HUES6 (cell line): Measurements from ENCODE around the gene SF3B3.
"Not testable (repeated sequence)": the region's sequence is repeated elsewhere in the genome, so short reads cannot be mapped to it uniquely, and the experiment has no call there.

ENCODE experiments used
- H3K27ac ChIP-seq: 2 replicates; pipeline ENCODE4 v1.7.0; 2013; ENCODE audit warnings: low read depth, mild to moderate bottlenecking, low read length, inconsistent platforms
- H3K27me3 ChIP-seq: 2 replicates; pipeline ENCODE4 v1.6.1; 2013; ENCODE audit warnings: low read length; ENCODE audit not compliant: control insufficient read depth, insufficient read depth
- H3K36me3 ChIP-seq: 2 replicates; pipeline ENCODE4 v1.6.1; 2013; ENCODE audit warnings: low read length; ENCODE audit not compliant: control insufficient read depth, insufficient read depth
- H3K4me1 ChIP-seq: 2 replicates; pipeline ENCODE4 v1.6.1; 2013; ENCODE audit warnings: low read length; ENCODE audit not compliant: control insufficient read depth, insufficient read depth
- H3K4me3 ChIP-seq: 2 replicates; pipeline ENCODE4 v1.5.1; 2013; ENCODE audit warnings: low read depth, low read length
- H3K9ac ChIP-seq: one replicate; pipeline ENCODE4 v1.6.1; 2013; ENCODE audit warnings: mild to moderate bottlenecking, low read length
- H3K9me3 ChIP-seq: 2 replicates; pipeline ENCODE4 v1.6.1; 2013; ENCODE audit warnings: low read depth, low read length; ENCODE audit not compliant: control insufficient read depth, insufficient read depth

The SF3B3 gene

GRCh38 chr16:70577256-70577698 is 53.7 kb downstream of the SF3B3 start:
- no peak overlapping the region for H3K27ac ChIP-seq

GRCh38 chr16:70578035-70578434 is 54.4 kb downstream of the SF3B3 start:
- H3K27ac ChIP-seq = no peak overlapping the region
- H3K4me1 ChIP-seq = no peaks in the 10 kb centered on the region
- no peaks in the 10 kb centered on the region for H3K27me3 ChIP-seq

More at GRCh38 chr16:70577256-70577698, 53.7 kb downstream of the SF3B3 start:
- Histone ChIP-seq H3K4me1 (no peaks in the 10 kb centered on the region), H3K4me3 (no peak overlapping the region), H3K36me3 (peaks cover 30% of the 10 kb centered on the region), H3K9me3 (no peaks in the 10 kb centered on the region), H3K9ac (no peak overlapping the region), H3K27me3 (no peaks in the 10 kb centered on the region)

DNA sequence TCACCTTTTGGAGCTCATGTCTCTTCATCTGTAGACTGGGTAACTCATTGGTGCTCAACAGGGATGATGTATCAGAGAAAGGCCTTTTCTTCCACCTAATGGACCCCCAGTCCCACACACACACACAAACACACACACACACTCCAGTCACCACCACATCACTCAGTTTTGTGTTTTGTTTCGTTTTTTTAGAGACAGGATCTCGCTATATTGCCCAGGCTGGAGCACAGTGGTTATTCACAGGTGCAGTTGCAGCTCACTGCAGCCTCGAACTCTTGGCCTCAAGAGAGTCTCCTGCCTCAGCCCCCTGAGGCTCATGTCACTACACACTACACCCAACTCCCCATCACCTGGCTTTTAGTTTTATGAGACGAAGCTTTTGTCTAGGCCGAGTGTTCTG is 55.6 kb downstream of the SF3B3 start:
- Histone ChIP-seq H3K9ac (no peak overlapping the region), H3K27ac (no peak overlapping the region), H3K9me3 (no peaks in the 10 kb centered on the region), H3K27me3 (no peaks in the 10 kb centered on the region), H3K4me1 (no peaks in the 10 kb centered on the region), H3K4me3 (no peak overlapping the region), H3K36me3 (peaks cover 11% of the 10 kb centered on the region)

More at GRCh38 chr16:70578035-70578434, 54.4 kb downstream of the SF3B3 start:
- no peak overlapping the region for H3K4me3 ChIP-seq
- H3K36me3 ChIP-seq = peaks cover 22% of the 10 kb centered on the region
- H3K9ac ChIP-seq = no peak overlapping the region
- no peaks in the 10 kb centered on the region for H3K9me3 ChIP-seq

- H3K36me3 ChIP-seq = peaks cover 4% of the 10 kb centered on the region; the same call in 1 of the 2 replicates
- H3K27me3 ChIP-seq = no peaks in the 10 kb centered on the region
- no peak overlapping the region for H3K27ac ChIP-seq
- H3K9ac ChIP-seq = peak overlapping the region; percentile 11
- H3K9me3 ChIP-seq = no peaks in the 10 kb centered on the region
- no peak overlapping the region for H3K4me3 ChIP-seq
- no peaks in the 10 kb centered on the region for H3K4me1 ChIP-seq
Observed at GRCh38 chr16:70579648-70580630, 56.3 kb downstream of the SF3B3 start.

DNA sequence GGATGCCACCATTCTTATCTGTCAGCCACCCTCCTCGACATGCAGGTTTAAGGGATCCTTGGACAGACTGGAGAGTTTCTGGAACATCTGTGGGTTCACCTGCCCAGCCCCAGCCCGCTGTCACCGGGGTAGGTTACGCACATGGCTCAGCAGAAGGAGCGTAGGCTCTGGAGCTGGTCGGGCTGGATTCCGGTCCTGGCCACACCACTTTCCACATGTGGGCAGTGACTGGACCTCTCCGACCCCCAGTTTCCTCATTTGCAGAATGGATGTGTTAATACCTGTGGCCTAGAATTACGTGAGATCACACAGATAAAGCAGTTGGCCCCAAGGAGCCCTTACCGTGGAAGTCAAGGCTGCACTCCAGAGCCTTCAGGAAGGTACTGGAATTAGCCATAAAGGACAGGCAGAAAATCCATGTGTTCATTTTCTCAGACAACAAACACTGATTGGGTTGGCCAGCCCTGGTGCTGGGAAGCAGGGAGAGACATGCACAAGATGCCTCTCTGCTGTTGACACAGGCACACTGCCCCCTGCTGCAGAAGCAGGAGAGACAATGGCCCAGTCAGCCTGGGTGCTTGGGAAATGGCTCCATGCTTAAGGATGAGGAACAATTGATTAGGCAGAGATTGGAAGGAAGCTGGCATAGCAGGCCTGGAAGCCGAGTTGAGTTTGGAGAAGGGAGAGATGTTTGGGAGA is 58.8 kb downstream of the SF3B3 start:
- Histone ChIP-seq H3K9ac (no peak overlapping the region), H3K4me3 (no peak overlapping the region)

GRCh38 chr16:70586731-70587130 is 63.1 kb downstream of the SF3B3 start:
- H3K9me3 ChIP-seq = no peaks in the 10 kb centered on the region
- no peaks in the 10 kb centered on the region for H3K27me3 ChIP-seq
- H3K27ac ChIP-seq = no peak overlapping the region
- H3K9ac ChIP-seq = no peak overlapping the region
- H3K36me3 ChIP-seq = no peaks in the 10 kb centered on the region
- H3K4me3 ChIP-seq = no peak overlapping the region
- peaks cover 6% of the 10 kb centered on the region; the same call in 1 of the 2 replicates for H3K4me1 ChIP-seq

More for the DNA sequence above, 58.8 kb downstream of the SF3B3 start:
- H3K27me3 ChIP-seq = no peaks in the 10 kb centered on the region
- no peaks in the 10 kb centered on the region for H3K36me3 ChIP-seq
- H3K9me3 ChIP-seq = no peaks in the 10 kb centered on the region
- H3K4me1 ChIP-seq = no peaks in the 10 kb centered on the region
- H3K27ac ChIP-seq = no peak overlapping the region

- H3K27ac ChIP-seq = no peak overlapping the region
- H3K27me3 ChIP-seq = no peaks in the 10 kb centered on the region
- no peaks in the 10 kb centered on the region for H3K36me3 ChIP-seq
- peaks cover 6% of the 10 kb centered on the region; the same call in 1 of the 2 replicates for H3K4me1 ChIP-seq
- H3K4me3 ChIP-seq = no peak overlapping the region
- no peaks in the 10 kb centered on the region for H3K9me3 ChIP-seq
- H3K9ac ChIP-seq = no peak overlapping the region
Observed at GRCh38 chr16:70588565-70588964, 64.9 kb downstream of the SF3B3 start.

- H3K36me3 ChIP-seq, H3K9me3 ChIP-seq, H3K4me3 ChIP-seq, H3K27ac ChIP-seq, H3K9ac ChIP-seq, H3K27me3 ChIP-seq, H3K4me1 ChIP-seq: not testable (repeated sequence)
Observed at GRCh38 chr16:70589416-70589815, 65.8 kb downstream of the SF3B3 start.

GRCh38 chr16:70589998-70590471 is 66.4 kb downstream of the SF3B3 start:
- Histone ChIP-seq H3K4me3 (no peak overlapping the region), H3K4me1 (peaks cover 6% of the 10 kb centered on the region; the same call in 1 of the 2 replicates), H3K27me3 (no peaks in the 10 kb centered on the region), H3K36me3 (no peaks in the 10 kb centered on the region), H3K9ac (no peak overlapping the region), H3K9me3 (no peaks in the 10 kb centered on the region), H3K27ac (no peak overlapping the region)

DNA sequence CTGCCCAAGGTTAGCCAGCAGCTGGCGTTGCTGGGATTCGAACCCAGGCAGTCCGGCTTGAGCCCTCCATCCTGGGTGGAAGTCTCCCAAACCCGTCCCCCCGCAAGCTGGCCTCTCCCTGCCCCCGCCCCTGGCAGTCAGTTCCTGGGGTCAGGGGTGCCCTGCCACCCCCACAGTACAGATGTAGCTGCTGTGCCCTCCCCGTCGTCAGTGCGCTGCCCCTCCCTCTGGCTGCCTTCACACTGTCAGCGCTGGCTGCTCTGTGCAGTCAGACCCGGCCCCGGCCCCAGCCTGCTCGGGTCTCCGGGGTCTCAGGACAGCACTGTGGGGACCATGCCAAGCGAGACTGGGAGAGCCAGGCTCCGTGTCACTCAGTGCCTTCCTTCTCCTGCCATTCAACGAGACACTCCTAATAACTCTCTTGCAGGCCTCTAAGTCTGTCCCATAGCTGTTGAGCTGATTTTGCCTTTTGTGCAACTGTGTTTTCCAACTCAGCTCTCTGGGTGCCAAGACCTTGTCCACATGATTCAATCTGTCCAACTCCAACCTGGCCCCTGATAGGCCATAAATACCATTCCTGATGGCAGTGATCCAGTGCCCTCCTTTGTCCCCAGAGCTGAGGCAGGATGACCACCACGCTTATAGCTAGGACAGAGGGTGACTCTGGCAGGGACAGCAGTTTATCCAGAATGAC is 67.3 kb downstream of the SF3B3 start:
- Histone ChIP-seq H3K4me3 (no peak overlapping the region), H3K36me3 (no peaks in the 10 kb centered on the region), H3K4me1 (peaks cover 6% of the 10 kb centered on the region; the same call in 1 of the 2 replicates), H3K9me3 (no peaks in the 10 kb centered on the region), H3K27ac (no peak overlapping the region), H3K9ac (no peak overlapping the region), H3K27me3 (no peaks in the 10 kb centered on the region)
